Measurements from ENCODE around the gene RPIA.

DNA sequence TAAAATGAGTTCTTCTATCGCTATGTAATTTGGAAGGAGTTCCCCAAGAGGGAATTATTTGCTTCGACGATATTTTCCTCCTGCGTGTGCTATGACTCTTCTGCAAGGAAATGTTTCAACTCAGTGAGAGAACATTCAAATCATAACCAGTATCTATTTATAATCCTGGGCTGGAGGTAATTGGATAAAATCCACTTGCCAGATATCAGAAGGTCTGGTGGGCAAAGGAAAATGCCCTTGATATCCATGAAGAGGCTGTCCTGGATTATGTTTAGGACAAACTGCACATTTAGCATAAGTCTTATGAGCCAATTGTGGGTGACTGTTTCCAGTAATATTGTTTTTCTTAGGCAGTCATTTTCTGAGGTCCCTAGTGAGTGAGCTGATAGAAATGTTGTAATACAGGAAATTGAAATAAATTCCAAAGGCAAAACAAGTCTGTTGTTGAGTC is 17.7 kb downstream of the RPIA start:
- TF ChIP-seq KDM1A (IDR thresholded peaks at IDR 0.05) (no peak), POLR2AphosphoS5 (IDR thresholded peaks at IDR 0.05; ENCODE audit: control insufficient read depth, insufficient read depth, low read depth, low read length) (no peak), ZNF232 (CRISPR knock-in tag; IDR thresholded peaks at IDR 0.05) (no peak)
